ENCODE results near the gene MORF4L1.
"Not testable (repeated sequence)": the region's sequence is repeated elsewhere in the genome, so short reads cannot be mapped to it uniquely, and the experiment has no call there.

- not testable (repeated sequence) for TF ChIP-seq CTCF (IDR thresholded peaks at IDR 0.05 in 4 of 5, conservative IDR thresholded peaks at IDR 0.05 in 1 of 5); POLR2A (IDR thresholded peaks at IDR 0.05)
These were observed 25.2 kb upstream of the MORF4L1 start for GRCh38 chr15:78847387-78847906.

All from gastrocnemius medialis (tissue), 4 donors.